Measurements from ENCODE around the gene ARID4A. TPM values are rescaled to one million over a fixed set of nuclear protein-coding genes. Genes with fewer than 3 reads are reported as not detected.
A peak's percentile ranks its signal among the peaks of the same experiment; 100 is the strongest.

The ARID4A gene
- total RNA-seq, 1 donor, result 14.5 TPM

GRCh38 chr14:58309086-58309485 is 10.7 kb downstream of the ARID4A start:
- no peaks in the 10 kb centered on the region for H3K27me3 ChIP-seq (ENCODE audit: insufficient read depth, low read length)
- H4K20me1 ChIP-seq (ENCODE audit: insufficient read depth, low read length), result no peaks in the 10 kb centered on the region
- H3K79me2 ChIP-seq (ENCODE audit: insufficient read depth, low read length), result peaks cover 6% of the 10 kb centered on the region
- H3K27ac ChIP-seq (ENCODE audit: low read depth, low read length), result no peak overlapping the region
- no peak overlapping the region for H3K4me3 ChIP-seq (ENCODE audit: insufficient read depth, low read length)
- no peaks in the 10 kb centered on the region for H3K9me3 ChIP-seq (ENCODE audit: low read depth, low read length)
- H3K4me1 ChIP-seq (ENCODE audit: insufficient read depth, low read length), result no peaks in the 10 kb centered on the region
- H2AFZ ChIP-seq (ENCODE audit: low read length), result no peak overlapping the region
- H3K4me2 ChIP-seq (ENCODE audit: insufficient read depth, low read length), result no peak overlapping the region
- no peak for TF ChIP-seq CTCF (IDR thresholded peaks at IDR 0.05; ENCODE audit: extremely low read depth, low read depth, low read length)
- no peak for DNase-seq (ENCODE audit: insufficient read length, low spot score, missing footprints)
- peaks cover 18% of the 10 kb centered on the region for H3K36me3 ChIP-seq (ENCODE audit: insufficient read depth, low read length)

DNA sequence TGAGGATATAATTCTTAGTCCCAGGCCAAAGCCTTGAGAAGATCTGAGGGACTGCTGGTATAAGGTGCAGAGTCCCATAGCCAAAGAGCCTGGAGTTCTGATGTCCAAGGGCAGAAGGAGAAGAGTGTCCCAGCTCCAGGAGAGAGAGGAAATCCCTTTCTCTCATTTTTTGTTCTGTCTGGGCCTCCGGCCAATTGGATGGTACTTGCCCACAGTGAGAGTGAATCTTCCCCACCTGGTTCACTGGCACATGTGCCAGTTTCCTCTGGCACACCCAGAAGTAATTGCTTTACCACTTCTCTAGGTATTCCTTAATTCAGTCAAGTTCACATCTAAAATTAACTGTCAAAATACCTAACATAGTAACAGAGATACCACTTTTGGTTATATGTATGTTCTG is 15.3 kb downstream of the ARID4A start:
- no peak overlapping the region for H3K4me2 ChIP-seq (ENCODE audit: insufficient read depth, low read length)
- H3K79me2 ChIP-seq (ENCODE audit: insufficient read depth, low read length), result no peaks in the 10 kb centered on the region
- H2AFZ ChIP-seq (ENCODE audit: low read length), result no peak overlapping the region
- H3K27ac ChIP-seq (ENCODE audit: low read depth, low read length), result no peak overlapping the region
- no peak for TF ChIP-seq CTCF (IDR thresholded peaks at IDR 0.05; ENCODE audit: extremely low read depth, low read depth, low read length)
- no peak for DNase-seq (ENCODE audit: insufficient read length, low spot score, missing footprints)
- no peaks in the 10 kb centered on the region for H3K9me3 ChIP-seq (ENCODE audit: low read depth, low read length)
- H3K4me3 ChIP-seq (ENCODE audit: insufficient read depth, low read length), result no peak overlapping the region
- peaks cover 6% of the 10 kb centered on the region for H3K36me3 ChIP-seq (ENCODE audit: insufficient read depth, low read length)
- no peaks in the 10 kb centered on the region for H3K4me1 ChIP-seq (ENCODE audit: insufficient read depth, low read length)
- no peaks in the 10 kb centered on the region for H3K27me3 ChIP-seq (ENCODE audit: insufficient read depth, low read length)
- peaks cover 2% of the 10 kb centered on the region for H4K20me1 ChIP-seq (ENCODE audit: insufficient read depth, low read length)

GRCh38 chr14:58315606-58316005 is 17.3 kb downstream of the ARID4A start:
- no peak for TF ChIP-seq CTCF (IDR thresholded peaks at IDR 0.05; ENCODE audit: extremely low read depth, low read depth, low read length)
- no peak overlapping the region for H3K4me2 ChIP-seq (ENCODE audit: insufficient read depth, low read length)
- H3K27ac ChIP-seq (ENCODE audit: low read depth, low read length), result no peak overlapping the region
- no peak overlapping the region for H2AFZ ChIP-seq (ENCODE audit: low read length)
- DNase-seq (ENCODE audit: insufficient read length, low spot score, missing footprints), result peak; percentile 74
- H3K4me1 ChIP-seq (ENCODE audit: insufficient read depth, low read length), result no peaks in the 10 kb centered on the region
- H4K20me1 ChIP-seq (ENCODE audit: insufficient read depth, low read length), result peaks cover 2% of the 10 kb centered on the region
- no peaks in the 10 kb centered on the region for H3K27me3 ChIP-seq (ENCODE audit: insufficient read depth, low read length)
- H3K36me3 ChIP-seq (ENCODE audit: insufficient read depth, low read length), result peaks cover 12% of the 10 kb centered on the region
- no peaks in the 10 kb centered on the region for H3K79me2 ChIP-seq (ENCODE audit: insufficient read depth, low read length)
- no peaks in the 10 kb centered on the region for H3K9me3 ChIP-seq (ENCODE audit: low read depth, low read length)
- no peak overlapping the region for H3K4me3 ChIP-seq (ENCODE audit: insufficient read depth, low read length)

DNA sequence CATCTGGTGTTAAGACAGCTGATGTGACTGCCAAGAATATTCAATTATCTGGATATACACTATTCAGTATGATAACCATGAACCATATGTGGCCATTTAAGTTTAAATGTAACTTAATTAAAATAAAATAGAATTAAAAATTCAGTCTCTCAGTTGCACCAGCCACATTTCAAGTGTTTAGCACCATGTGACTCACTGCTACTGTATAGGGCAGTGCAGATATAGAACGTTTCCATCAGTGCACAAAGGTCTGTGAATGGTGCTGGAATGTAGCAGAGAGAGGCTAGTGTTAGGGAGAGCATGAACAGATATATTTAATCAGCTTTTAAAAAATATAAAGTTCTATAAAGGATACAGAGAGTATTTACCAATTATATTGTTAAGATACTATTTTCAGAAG is 28.7 kb downstream of the ARID4A start:
- no peak for DNase-seq (ENCODE audit: insufficient read length, low spot score, missing footprints)
- no peaks in the 10 kb centered on the region for H3K9me3 ChIP-seq (ENCODE audit: low read depth, low read length)
- no peak overlapping the region for H2AFZ ChIP-seq (ENCODE audit: low read length)
- no peak overlapping the region for H3K4me2 ChIP-seq (ENCODE audit: insufficient read depth, low read length)
- H4K20me1 ChIP-seq (ENCODE audit: insufficient read depth, low read length), result no peaks in the 10 kb centered on the region
- TF ChIP-seq CTCF (IDR thresholded peaks at IDR 0.05; ENCODE audit: extremely low read depth, low read depth, low read length), result no peak
- H3K4me1 ChIP-seq (ENCODE audit: insufficient read depth, low read length), result peaks cover 14% of the 10 kb centered on the region
- peaks cover 3% of the 10 kb centered on the region for H3K79me2 ChIP-seq (ENCODE audit: insufficient read depth, low read length)
- H3K4me3 ChIP-seq (ENCODE audit: insufficient read depth, low read length), result no peak overlapping the region
- no peak overlapping the region for H3K27ac ChIP-seq (ENCODE audit: low read depth, low read length)
- H3K27me3 ChIP-seq (ENCODE audit: insufficient read depth, low read length), result no peaks in the 10 kb centered on the region
- peaks cover 56% of the 10 kb centered on the region for H3K36me3 ChIP-seq (ENCODE audit: insufficient read depth, low read length)

Data from osteoblast (primary cell).